Ishikawa (cell line): Measurements from ENCODE around the gene STARD4.

Experiments
- CEBPB ChIP-seq: IDR thresholded peaks from 2 replicates; pipeline ENCODE4 v1.6.1; 2012
- CREB1 ChIP-seq: IDR thresholded peaks from 2 replicates; pipeline ENCODE4 v1.6.1; 2012; ENCODE audit warnings: low read depth
- EGR1 ChIP-seq: IDR thresholded peaks from 2 replicates; pipeline ENCODE4 v1.6.1; 2012
- EP300 ChIP-seq: IDR thresholded peaks from 2 replicates; pipeline ENCODE4 v1.6.1; 2012; ENCODE audit warnings: borderline replicate concordance
- FOXM1 ChIP-seq: IDR thresholded peaks from 2 replicates; pipeline ENCODE4 v1.6.1; 2012; ENCODE audit warnings: low read depth, borderline replicate concordance
- MAX ChIP-seq: IDR thresholded peaks from 2 replicates; pipeline ENCODE4 v1.6.1; 2012
- NFIC ChIP-seq: IDR thresholded peaks from 2 replicates; pipeline ENCODE4 v1.6.1; 2012
- RAD21 ChIP-seq: IDR thresholded peaks from 2 replicates; pipeline ENCODE4 v1.6.1; 2012; ENCODE audit warnings: low read depth
- REST ChIP-seq: IDR thresholded peaks from 2 replicates; pipeline ENCODE4 v1.6.1; 2012; ENCODE audit warnings: low read depth, mild to moderate bottlenecking
- TAF1 ChIP-seq: IDR thresholded peaks from 2 replicates; pipeline ENCODE4 v1.6.1; 2012; ENCODE audit warnings: low read depth, mild to moderate bottlenecking
- TCF12 ChIP-seq: IDR thresholded peaks from 2 replicates; pipeline ENCODE4 v1.6.1; 2012; ENCODE audit warnings: low read depth
- TEAD4 ChIP-seq: IDR thresholded peaks from 2 replicates; pipeline ENCODE4 v1.6.1; 2012
- USF1 ChIP-seq: IDR thresholded peaks from 2 replicates; pipeline ENCODE4 v1.6.1; 2012
- YY1 ChIP-seq: IDR thresholded peaks from 2 replicates; pipeline ENCODE4 v1.6.1; 2012; ENCODE audit warnings: low read depth
- ZBTB7A ChIP-seq: IDR thresholded peaks from 2 replicates; pipeline ENCODE4 v1.6.1; 2012; ENCODE audit warnings: low read depth

Gene STARD4

GRCh38 chr5:111545031-111545430 is 32.7 kb upstream of the STARD4 start:
- TF ChIP-seq CREB1 (no peak), REST (no peak), TCF12 (no peak), MAX (no peak), RAD21 (no peak), TEAD4 (no peak), EGR1 (no peak), CEBPB (no peak)

GRCh38 chr5:111537141-111538024 is 25.0 kb upstream of the STARD4 start:
- TF ChIP-seq YY1 = no peak

GRCh38 chr5:111535879-111536549 is 23.7 kb upstream of the STARD4 start:
- TF ChIP-seq EP300 = no peak
- no peak for TF ChIP-seq TAF1
- no peak for TF ChIP-seq RAD21
- TF ChIP-seq EGR1 = no peak
- TF ChIP-seq USF1 = no peak
- no peak for TF ChIP-seq YY1
- TF ChIP-seq CEBPB = no peak
- TF ChIP-seq MAX = no peak
- TF ChIP-seq NFIC = no peak
- no peak for TF ChIP-seq REST
- TF ChIP-seq FOXM1 = no peak
- TF ChIP-seq TEAD4 = no peak
- TF ChIP-seq CREB1 = no peak
- no peak for TF ChIP-seq TCF12
- TF ChIP-seq ZBTB7A = no peak

GRCh38 chr5:111532886-111533582 is 20.7 kb upstream of the STARD4 start:
- TF ChIP-seq TAF1 (no peak), EP300 (no peak), RAD21 (no peak), USF1 (no peak), NFIC (no peak), EGR1 (no peak), CREB1 (no peak), CEBPB (no peak), TCF12 (no peak), TEAD4 (no peak), REST (no peak), ZBTB7A (no peak), FOXM1 (no peak), MAX (no peak), YY1 (no peak)
